Fibroblast of skin of right biceps (primary cell): Measurements from ENCODE around the gene SLAMF9.
A peak's percentile ranks its signal among the peaks of the same experiment; 100 is the strongest.

Source experiments
- DNase-seq: peaks from one replicate; pipeline ENCODE4 v3.0.0-alpha.2; 2013

SLAMF9 gene

DNA sequence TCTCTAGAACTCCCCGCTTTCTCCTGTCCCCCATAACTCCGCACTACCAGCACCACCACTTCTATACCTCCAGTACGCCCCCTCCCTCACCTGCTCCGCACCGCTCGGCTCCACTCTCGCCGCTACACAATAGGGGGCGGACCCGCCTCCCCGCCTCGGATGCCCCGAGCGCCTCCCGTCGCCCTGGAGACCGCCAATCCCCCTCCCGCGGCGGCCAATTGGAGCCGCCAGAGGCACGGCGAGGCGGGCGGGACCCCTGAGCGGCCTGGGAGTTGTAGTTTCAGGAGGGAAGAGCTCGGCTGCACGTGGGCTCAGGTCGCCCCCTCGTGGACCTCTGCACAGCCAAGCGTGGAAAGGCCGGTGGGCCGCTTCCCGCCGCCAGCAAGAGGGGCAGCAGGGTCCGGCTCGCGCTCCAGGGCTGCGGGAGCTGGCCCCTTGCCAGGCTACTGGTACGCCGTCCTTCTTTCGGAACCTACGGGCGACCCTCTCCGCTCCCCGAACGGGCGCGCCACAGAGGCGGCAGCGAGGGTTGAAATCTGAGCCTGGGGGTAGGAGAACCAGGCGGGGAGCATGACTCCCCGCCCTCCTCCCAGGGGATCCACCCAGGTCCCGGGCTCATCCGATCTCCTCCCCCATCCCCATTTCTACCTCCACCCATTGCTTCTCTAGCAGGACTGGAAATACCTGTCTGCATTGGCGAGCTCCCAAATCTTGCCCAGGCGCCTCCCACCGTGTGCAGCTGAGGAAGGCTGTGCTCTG, 8.4 kb downstream of the SLAMF9 start, which contains the start of gene IGSF9:
IGSF9 (minus strand) TSS at position 131 of the 759 bp plus-strand sequence. CDS start 2,159 bp downstream, outside the sequence.
- DNase-seq, result peak; percentile 84

DNA sequence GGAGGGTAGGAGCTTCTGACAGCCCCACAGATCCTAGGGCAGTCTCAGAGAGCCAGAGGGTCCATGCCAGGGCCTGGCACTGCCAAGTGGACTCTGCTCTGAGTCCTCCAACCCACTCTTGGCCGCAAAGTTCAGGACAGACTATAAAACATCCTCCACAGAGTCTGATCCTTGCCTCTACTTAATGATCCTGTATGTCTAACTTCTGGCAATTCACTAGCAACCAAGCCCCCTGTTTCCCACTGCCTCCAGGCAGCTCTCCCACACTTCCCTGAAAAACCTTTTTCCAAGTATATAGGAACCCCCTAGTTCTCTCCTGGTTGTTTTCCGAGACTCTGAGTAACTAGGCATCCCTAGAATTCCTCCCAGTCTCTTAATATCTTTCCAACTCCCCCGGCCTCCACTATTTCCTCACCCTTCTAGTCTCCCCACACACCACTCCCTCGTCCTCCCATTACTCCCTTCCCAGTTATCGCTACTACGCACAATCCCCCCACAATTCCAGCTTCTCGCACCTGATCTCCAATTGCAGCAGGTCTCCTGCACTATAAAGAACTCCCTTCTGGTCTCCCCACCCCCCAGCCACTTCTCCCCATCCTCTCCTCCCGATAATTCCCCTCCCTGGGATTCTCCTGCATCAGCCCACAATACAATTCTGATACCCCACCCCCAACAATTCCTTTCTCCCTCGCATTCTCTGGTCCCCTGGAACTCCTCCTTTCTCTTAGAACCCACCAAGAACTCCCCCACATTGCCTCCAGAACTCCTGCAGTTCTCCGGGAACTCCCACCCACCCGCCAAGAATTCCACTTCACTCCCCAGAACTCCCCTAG, 9.2 kb downstream of the SLAMF9 start:
- DNase-seq, result no peak

- no peak for DNase-seq
These were observed 10.0 kb downstream of the SLAMF9 start for GRCh38 chr1:159943908-159944622.

- no peak for DNase-seq
These were observed 10.8 kb downstream of the SLAMF9 start for GRCh38 chr1:159943278-159943640.

DNA sequence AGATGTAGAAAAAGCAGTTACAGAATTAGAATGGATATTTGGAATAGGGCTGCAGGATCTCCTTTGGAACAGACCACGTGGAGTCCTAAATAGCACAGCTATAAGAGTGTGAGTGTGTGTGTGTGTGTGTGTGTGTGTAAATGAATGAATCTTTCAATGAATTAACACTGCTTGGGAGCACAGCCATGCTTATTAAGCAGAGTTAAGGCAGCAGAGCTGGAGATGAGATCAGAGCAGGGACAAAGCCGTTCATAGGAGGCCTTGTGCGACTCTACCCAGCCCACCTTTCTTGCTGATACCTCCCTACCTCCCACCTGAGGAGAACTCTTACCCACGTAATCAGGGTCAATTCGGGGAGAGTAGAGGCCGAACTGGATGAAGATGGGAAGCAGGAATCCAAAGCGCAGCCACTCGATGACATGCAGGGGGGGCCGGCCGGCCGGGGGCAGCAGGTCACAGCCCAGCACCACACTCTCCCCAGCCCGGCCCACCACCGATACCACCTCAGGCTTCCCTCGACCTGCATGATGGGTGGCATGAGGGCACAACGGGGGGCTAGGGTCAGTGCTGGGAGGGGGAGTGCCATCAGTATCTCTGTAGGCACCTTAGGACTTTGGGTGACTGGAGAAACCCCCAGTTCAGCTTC, 11.3 kb downstream of the SLAMF9 start:
- no peak for DNase-seq

GRCh38 chr1:159941591-159942560, 12.2 kb downstream of the SLAMF9 start:
- no peak for DNase-seq

DNA sequence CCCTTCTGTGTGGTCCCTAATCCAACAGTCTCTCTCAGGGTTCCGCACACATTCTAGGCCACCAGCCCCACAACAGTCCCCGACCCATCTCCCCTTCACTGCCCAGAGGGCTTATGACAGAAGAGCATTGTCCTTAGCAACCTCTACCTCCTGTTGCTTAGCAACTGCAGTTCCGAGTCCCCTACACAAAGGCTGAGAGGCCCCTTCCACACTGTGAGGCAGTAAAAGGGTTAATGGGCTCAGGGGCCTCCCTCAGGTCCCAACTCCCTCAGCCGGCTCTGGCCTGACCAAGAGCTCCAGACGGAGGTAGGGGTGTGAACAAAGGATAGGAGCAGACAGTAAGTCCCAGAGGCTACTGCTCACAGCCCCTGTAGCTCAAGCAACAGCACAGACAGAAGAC, 12.9 kb downstream of the SLAMF9 start:
- no peak for DNase-seq

DNA sequence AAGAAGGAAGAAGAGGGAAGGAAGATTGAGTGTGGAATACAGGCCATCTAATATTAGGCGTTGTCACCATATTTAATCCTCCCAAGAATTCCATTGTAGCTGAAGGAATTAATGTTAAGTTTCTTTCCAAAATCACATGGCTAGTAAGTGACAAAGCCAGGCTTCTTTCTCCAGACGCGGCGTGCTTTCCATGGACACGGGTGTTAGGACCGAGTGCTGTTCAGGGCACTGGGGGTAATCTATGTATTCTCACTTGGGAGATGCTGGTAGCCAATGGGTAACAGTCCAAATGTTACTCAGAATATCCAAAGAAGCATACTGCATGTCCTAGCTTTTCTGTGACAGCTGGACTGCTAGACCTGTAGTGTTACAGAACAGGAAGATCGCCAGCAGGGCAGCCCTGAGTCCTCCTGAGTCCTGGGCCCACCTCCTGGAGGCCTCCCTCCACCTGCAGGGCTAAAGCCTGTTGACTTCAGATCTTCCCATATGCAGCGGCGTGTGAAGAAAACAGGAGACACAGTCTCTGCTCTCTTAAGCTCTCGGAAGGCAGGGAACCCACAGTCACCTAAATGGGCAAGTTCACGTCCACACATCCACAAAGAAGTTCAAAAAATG, 13.9 kb downstream of the SLAMF9 start:
- DNase-seq, result no peak

GRCh38 chr1:159939678-159940002, 14.4 kb downstream of the SLAMF9 start:
- DNase-seq, result no peak

DNA sequence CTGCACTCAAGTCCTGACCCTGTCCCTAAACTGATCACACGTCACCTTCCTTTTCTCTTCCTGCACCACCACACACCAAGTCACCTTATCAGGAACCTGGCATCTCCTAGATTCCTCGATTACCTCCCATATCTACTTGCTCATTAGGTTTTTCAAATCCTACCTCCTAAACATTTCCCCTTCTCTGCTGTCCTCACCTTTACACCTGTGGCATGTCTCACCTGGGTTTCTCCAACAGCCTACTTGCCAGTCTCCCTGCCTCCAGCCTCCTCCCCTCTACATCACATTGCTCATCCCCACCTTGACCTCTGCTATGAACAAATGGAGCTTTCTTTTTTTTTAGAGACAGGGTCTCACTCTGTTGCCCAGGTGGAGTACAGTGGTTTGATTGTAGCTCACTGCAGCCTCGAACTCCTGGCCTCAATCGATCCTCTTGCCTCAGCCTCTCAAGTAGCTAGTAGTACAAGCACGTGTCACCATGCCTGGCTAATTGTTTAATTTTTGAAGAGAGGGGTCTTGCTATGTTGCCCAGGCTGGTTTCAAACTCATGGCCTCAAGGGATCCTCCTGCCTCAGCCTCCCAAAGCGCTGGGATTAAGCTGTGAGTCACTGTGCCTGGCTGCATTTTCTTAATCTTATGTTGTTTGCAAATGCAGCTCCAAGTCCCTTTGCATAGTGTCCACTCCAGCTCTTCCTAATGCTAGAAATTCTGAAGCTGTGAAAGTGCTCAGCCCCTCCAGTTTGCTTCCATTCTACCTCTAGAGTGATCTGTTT, 14.9 kb downstream of the SLAMF9 start:
- DNase-seq, result no peak

DNA sequence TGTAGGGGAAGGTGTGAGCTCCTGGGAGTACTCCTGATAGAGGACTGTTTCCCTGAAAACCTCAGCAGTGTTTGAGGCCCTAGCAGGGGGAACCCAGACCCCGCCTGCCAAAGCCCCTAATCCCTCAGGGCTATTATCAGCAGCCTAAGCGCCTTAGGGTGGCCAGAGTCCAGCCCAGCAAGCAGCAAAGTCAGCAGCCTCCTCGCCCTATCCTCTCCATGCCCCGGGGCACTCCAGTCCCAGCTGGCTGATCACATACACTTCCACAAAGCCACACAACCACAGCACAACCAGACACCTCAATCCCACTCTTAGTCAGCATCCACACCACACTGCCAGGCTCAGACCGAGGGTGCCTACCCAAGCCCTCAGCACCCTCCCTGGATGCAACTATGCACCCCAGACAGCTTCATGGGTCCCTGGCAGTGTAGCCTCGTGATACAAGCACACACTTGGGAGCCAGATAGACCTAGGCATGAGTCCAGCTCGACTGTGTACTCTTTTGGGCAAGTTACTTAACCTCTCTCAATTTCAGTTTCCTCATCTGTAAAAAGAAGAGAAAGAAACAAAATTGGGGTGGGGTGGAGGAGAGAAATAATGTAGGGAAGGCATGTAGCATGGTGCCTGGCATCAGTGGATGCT, 15.7 kb downstream of the SLAMF9 start:
- DNase-seq, result no peak

- no peak for DNase-seq
These were observed 16.8 kb downstream of the SLAMF9 start for GRCh38 chr1:159937054-159937750.

DNA sequence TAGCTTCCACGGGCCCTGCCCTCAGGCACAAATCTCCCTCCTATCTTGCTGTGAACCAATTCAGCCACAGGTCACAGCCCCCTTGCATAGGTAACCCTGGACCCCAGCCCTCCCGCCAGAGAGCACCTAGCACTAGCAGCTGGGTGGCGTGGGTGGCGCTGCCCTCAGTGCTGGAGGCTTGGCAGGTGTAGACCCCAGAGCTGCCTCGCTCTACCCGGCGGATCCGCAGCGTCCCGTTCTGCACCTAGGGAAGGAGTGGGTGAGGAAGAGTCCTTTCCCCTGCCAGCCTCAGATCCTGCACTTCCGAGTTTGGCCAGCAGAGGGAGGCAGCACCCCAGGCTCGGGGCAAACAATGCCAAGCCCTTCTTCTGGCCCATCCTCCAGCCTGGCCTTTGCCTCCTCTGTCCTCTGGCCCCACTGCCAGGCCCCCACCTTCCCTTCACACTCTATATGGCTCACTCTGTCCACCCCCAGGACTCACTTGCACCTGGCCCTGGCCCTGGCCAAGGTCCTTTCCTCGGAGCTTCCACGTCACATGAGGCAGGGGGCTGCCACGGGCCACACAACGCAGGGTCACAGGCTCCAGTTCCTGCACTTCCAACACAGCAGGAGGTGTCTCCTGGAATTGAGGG, 17.6 kb downstream of the SLAMF9 start:
- peak; percentile 41 for DNase-seq

DNA sequence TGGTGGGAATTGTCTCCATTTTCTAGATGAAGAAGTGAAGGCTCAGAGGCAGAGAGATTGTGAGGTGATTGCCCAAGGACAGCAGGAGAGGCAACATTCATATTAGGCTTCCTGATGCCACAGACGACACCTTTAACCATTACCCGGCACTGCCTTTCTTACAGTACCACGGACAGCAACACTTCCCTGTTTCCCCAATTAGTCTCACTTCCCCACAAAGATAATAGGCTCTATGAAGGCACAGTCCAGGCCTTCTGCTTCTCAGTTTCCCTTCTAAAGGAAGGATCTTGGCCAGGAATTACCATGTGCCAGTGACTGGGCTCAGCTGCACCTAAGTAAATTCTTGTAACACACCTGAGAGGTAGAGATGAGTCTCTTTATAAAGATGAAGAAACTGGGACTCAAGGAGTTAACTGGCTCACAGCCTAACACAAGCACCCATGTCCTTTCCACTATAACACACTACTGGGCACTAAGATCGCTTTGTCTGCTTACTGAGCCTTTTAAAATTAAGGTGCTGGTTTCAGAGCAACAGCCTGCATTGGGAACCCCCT, 18.2 kb downstream of the SLAMF9 start:
- no peak for DNase-seq

DNA sequence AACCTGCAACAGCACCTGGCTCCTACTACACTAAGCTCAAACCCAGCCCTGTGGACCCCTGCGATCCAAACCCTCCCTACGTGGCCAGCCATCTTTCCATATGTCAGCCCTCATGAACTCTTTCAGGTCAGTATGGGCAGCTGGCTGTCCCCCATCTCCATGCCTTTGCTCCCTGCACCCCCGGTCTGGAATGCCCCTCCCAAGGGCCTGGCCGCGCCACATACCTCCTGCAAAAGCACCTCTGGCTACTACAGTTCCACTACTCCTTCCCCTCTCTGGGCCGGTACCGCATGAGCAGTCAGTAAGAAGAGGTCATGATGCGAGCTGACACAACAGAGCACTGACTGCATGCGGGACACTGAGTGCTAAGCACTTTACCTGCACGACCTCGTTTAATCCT, 18.7 kb downstream of the SLAMF9 start:
- DNase-seq, result no peak

DNA sequence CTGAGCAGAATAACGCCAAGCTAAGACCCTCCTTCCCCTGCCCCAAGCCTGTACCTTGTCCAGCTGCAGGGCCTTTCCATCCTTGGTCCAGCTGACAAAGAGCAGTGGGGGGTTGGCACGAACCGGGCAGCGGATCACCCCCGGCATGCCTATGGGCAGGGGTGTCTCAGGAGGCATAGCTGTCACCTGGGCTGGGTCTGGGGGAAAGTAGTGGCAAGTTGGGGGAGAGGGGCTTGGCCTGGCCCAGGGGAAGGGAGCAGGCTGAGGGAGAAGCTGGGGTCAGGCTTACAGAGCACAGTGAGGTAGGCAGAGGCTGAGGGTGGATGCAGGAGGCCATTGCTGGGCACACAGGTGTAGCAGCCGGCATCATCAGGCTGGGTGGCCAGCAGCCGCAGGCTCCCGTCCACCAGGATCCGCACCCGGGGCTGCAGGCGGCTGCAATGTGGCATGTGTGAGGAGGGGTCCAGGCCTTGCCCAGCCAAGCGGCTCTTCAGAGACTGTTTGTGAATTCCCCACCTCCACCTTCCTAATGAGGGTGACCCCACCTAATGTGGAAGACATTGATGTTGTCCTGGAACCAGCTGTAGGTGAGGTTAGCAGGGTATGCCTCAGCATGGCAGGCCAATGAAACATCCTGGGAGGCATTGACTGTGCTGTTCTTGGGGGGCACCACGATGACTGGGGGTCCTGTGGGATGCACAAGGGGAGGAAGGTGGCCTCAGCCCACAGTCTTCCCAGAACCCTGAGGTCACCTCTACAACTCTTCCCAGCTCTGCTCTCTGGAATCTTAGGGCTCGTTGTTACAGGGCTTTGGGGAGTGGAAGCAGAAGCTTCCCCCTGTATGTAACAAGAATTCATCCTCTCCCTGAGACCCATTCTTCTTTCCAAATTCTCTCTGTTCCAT, 19.6 kb downstream of the SLAMF9 start:
- no peak for DNase-seq

DNA sequence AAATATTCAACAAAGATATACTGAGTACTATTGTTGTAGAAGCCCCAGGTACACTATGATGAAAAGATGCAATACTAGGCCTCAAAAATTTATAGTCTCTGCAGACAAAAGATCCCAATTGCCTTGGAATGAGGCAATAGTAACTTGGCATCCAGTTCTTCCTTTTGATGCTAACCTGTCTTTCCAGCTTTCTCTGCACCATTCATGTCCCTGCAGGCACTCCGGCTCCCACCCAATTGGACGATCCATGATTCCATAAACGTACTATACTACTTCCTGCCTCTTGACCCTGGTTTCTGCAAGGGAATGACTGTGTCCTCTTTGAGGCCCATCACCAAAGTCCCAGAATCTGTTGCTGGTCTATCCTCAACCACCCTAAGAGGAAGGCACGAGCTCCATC, 20.7 kb downstream of the SLAMF9 start:
- no peak for DNase-seq
